ENCODE measurements around the gene MYL2. TPM values are rescaled to one million over a fixed set of nuclear protein-coding genes. Genes with fewer than 3 reads are reported as not detected.

Gene MYL2
- total RNA-seq, 1 donor from 2014 or later: not detected

- no peaks in the 10 kb centered on the region for H3K9me3 Mint-ChIP-seq (ENCODE audit: unreplicated experiment)
- no peak for TF ChIP-seq CTCF (IDR thresholded peaks at IDR 0.05)
- H3K4me1 Mint-ChIP-seq (ENCODE audit: unreplicated experiment): peaks cover 6% of the 10 kb centered on the region
- H3K27me3 Mint-ChIP-seq (ENCODE audit: unreplicated experiment): peaks cover 22% of the 10 kb centered on the region
- DNase-seq (ENCODE audit: extremely low spot score, unreplicated experiment): no peak
- H3K36me3 Mint-ChIP-seq (ENCODE audit: unreplicated experiment): no peaks in the 10 kb centered on the region
- no peak overlapping the region for H3K4me3 Mint-ChIP-seq (ENCODE audit: unreplicated experiment)
- no peak overlapping the region for H3K27ac Mint-ChIP-seq (ENCODE audit: unreplicated experiment)
These were observed 13.9 kb upstream of the MYL2 start for GRCh38 chr12:110934093-110934852.

GRCh38 chr12:110933326-110933974, 13.1 kb upstream of the MYL2 start:
- Mint-ChIP-seq H3K27ac (ENCODE audit: unreplicated experiment) (no peak overlapping the region), H3K4me1 (ENCODE audit: unreplicated experiment) (peaks cover 6% of the 10 kb centered on the region), H3K9me3 (ENCODE audit: unreplicated experiment) (no peaks in the 10 kb centered on the region), H3K36me3 (ENCODE audit: unreplicated experiment) (no peaks in the 10 kb centered on the region), H3K27me3 (ENCODE audit: unreplicated experiment) (peaks cover 22% of the 10 kb centered on the region), H3K4me3 (ENCODE audit: unreplicated experiment) (no peak overlapping the region)
- DNase-seq (ENCODE audit: extremely low spot score, unreplicated experiment): no peak
- TF ChIP-seq CTCF (IDR thresholded peaks at IDR 0.05): no peak

- Mint-ChIP-seq H3K36me3 (ENCODE audit: unreplicated experiment) (no peaks in the 10 kb centered on the region), H3K4me3 (ENCODE audit: unreplicated experiment) (no peak overlapping the region), H3K27me3 (ENCODE audit: unreplicated experiment) (peaks cover 25% of the 10 kb centered on the region), H3K27ac (ENCODE audit: unreplicated experiment) (no peak overlapping the region), H3K9me3 (ENCODE audit: unreplicated experiment) (no peaks in the 10 kb centered on the region), H3K4me1 (ENCODE audit: unreplicated experiment) (peaks cover 1% of the 10 kb centered on the region)
- DNase-seq (ENCODE audit: extremely low spot score, unreplicated experiment): no peak
- TF ChIP-seq CTCF (IDR thresholded peaks at IDR 0.05): peak; percentile 31
These were observed 11.7 kb upstream of the MYL2 start for GRCh38 chr12:110932046-110932445.

- H3K36me3 Mint-ChIP-seq (ENCODE audit: unreplicated experiment): no peaks in the 10 kb centered on the region
- no peak overlapping the region for H3K4me3 Mint-ChIP-seq (ENCODE audit: unreplicated experiment)
- H3K9me3 Mint-ChIP-seq (ENCODE audit: unreplicated experiment): no peaks in the 10 kb centered on the region
- peaks cover 22% of the 10 kb centered on the region for H3K27me3 Mint-ChIP-seq (ENCODE audit: unreplicated experiment)
- no peak for DNase-seq (ENCODE audit: extremely low spot score, unreplicated experiment)
- H3K4me1 Mint-ChIP-seq (ENCODE audit: unreplicated experiment): no peaks in the 10 kb centered on the region
- H3K27ac Mint-ChIP-seq (ENCODE audit: unreplicated experiment): no peak overlapping the region
- no peak for TF ChIP-seq CTCF (IDR thresholded peaks at IDR 0.05)
These were observed 10.9 kb upstream of the MYL2 start for GRCh38 chr12:110931315-110931728.

Data from osteocyte (in vitro differentiated cells).